ENCODE results near the gene CEACAM3. TPM values are rescaled to one million over a fixed set of nuclear protein-coding genes. Genes with fewer than 3 reads are reported as not detected.

Gene CEACAM3
- total and polyA plus RNA-seq, 2 of the 8 experiments (the other 6 are each of a cell fraction or from before 2014, with no cell fraction given), result not detected

DNA sequence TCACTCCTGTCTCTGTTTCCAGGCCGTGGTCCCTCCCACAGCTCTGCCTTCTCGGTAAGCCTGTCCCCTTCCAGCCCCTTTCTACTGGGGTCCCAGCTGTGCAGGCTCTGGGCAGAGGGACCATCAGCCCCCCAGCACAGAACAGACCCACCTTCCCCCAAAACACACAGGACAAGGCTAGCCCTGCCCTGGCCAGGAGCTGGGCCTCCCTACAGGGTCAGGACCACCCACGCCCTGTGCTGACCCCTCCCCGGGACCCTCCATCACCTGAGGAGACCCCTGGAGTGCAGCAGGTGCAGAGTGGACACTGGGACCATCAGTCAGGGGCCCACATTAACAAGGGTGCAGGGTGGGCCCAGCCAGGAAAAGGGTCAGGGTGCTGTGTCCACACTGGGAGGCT lies 13.9 kb downstream of the CEACAM3 start:
- no peak overlapping the region for H3K27ac ChIP-seq (ENCODE audit: low read depth, low read length)
- no peak overlapping the region for H3K18ac ChIP-seq (ENCODE audit: extremely low read depth, low read length)
- no peak overlapping the region for H3K4me3 ChIP-seq (ENCODE audit: extremely low read depth in 1 of 4, insufficient read depth in 2 of 4, low read depth in 3 of 4, low read length in 4 of 4)
- H3K9ac ChIP-seq (replicated peaks in 1 of 4; ENCODE audit: extremely low read depth in 1 of 4, low read depth in 3 of 4, low read length in 3 of 4), result no peak overlapping the region
- H2BK120ac ChIP-seq (replicated peaks; ENCODE audit: low read depth, low read length), result no peak overlapping the region
- no peak overlapping the region for H3K56ac ChIP-seq (replicated peaks; ENCODE audit: insufficient read length, low read depth, low read length)
- no peaks in the 10 kb centered on the region for H3K79me1 ChIP-seq (ENCODE audit: low read depth, low read length)
- DNase-seq (ENCODE audit: low read depth in 1 of 2, low spot score in 2 of 2), result no peak
- no peaks in the 10 kb centered on the region for H3K36me3 ChIP-seq (ENCODE audit: control insufficient read depth in 2 of 4, insufficient read depth in 4 of 4, low read length in 3 of 4)
- H3K79me2 ChIP-seq (ENCODE audit: control insufficient read depth in 1 of 2, insufficient read depth in 2 of 2, low read length in 2 of 2), result no peaks in the 10 kb centered on the region
- H4K5ac ChIP-seq (ENCODE audit: insufficient read length, low read depth, low read length), result no peak overlapping the region
- H4K91ac ChIP-seq (replicated peaks; ENCODE audit: insufficient read length, low read length), result no peak overlapping the region
- H4K8ac ChIP-seq (ENCODE audit: extremely low read depth, insufficient read depth, low read length), result no peak overlapping the region
- H2AFZ ChIP-seq (ENCODE audit: low read length), result no peak overlapping the region
- no peaks in the 10 kb centered on the region for H4K20me1 ChIP-seq (replicated peaks in 1 of 2; ENCODE audit: control insufficient read depth in 1 of 2, insufficient read depth in 2 of 2, low read length in 2 of 2)
- H3K23me2 ChIP-seq (ENCODE audit: low read depth, low read length), result no peaks in the 10 kb centered on the region
- H3K4me1 ChIP-seq (replicated peaks in 1 of 4; ENCODE audit: control insufficient read depth in 3 of 4, insufficient read depth in 4 of 4, low read length in 3 of 4), result no peaks in the 10 kb centered on the region
- ChIA-PET CTCF (ENCODE audit: partially characterized antibody) (interaction anchor here (0.6 to 1.0 kb wide), 3 partner anchors 13 to 680 kb away, joined by 3 read pairs; no protein-coding TSS in a partner anchor), POLR2A (ENCODE audit: partially characterized antibody) (no interaction called here)
- peaks cover 79 to 82% of the 10 kb centered on the region in 2 experiments for H3K9me3 ChIP-seq (ENCODE audit: insufficient read depth in 2 of 2, low read depth in 1 of 2, low read length in 1 of 2)
- FAIRE-seq, result no peak
- H3K4ac ChIP-seq (replicated peaks; ENCODE audit: insufficient read length, low read depth, low read length), result no peak overlapping the region
- no peaks in the 10 kb centered on the region for H3K27me3 ChIP-seq (replicated peaks in 1 of 4; ENCODE audit: control insufficient read depth in 3 of 4, extremely low read depth in 1 of 4, insufficient read depth in 3 of 4, low read length in 3 of 4)
- H3K23ac ChIP-seq (ENCODE audit: insufficient read length), result no peak overlapping the region
- H2BK20ac ChIP-seq (ENCODE audit: low read length), result no peak overlapping the region
- H2BK12ac ChIP-seq (ENCODE audit: low read depth, low read length), result no peak overlapping the region
- no peak overlapping the region for H3K14ac ChIP-seq (ENCODE audit: insufficient read length)
- 73% methylated on average over 2 of the region's 4 CpGs; no CpG with 5 or more reads in 1 of the 2 experiments for WGBS, 2 experiments (ENCODE audit: extremely low coverage in 1 of 2, insufficient coverage in 1 of 2, insufficient read length in 1 of 2, insufficient replicate concordance in 2 of 2, low coverage in 1 of 2, low lambda C conversion rate in 2 of 2, missing lambda C conversion rate in 1 of 2)
- H2AK5ac ChIP-seq (ENCODE audit: low read depth, low read length), result no peak overlapping the region
- no peak overlapping the region for H2BK15ac ChIP-seq (ENCODE audit: low read length)
- H2BK5ac ChIP-seq (ENCODE audit: low read depth, low read length), result no peak overlapping the region
- no peak overlapping the region for H3K4me2 ChIP-seq (ENCODE audit: insufficient read depth in 1 of 2, low read depth in 2 of 2, low read length in 2 of 2)
- TF ChIP-seq POLR2A (IDR thresholded peaks at IDR 0.05; ENCODE audit: control extremely low read depth in 1 of 2, low read depth in 2 of 2, low read length in 2 of 2) (no peak), CHD2 (IDR thresholded peaks at IDR 0.05; ENCODE audit: low read length) (no peak), TAF7 (optimal IDR thresholded peaks at IDR 0.05; ENCODE audit: borderline replicate concordance, low read depth, low read length) (no peak), SRF (IDR thresholded peaks at IDR 0.05; ENCODE audit: low read depth, low read length) (no peak), SAP30 (IDR thresholded peaks at IDR 0.05; ENCODE audit: insufficient read depth, insufficient replicate concordance, low read length) (no peak), CTBP2 (IDR thresholded peaks at IDR 0.05; ENCODE audit: borderline replicate concordance, insufficient read depth, insufficient read length, low read length) (no peak), SIN3A (conservative IDR thresholded peaks at IDR 0.05 in 1 of 2, IDR thresholded peaks at IDR 0.05 in 1 of 2; ENCODE audit: low read depth in 1 of 2, low read length in 2 of 2) (no peak), POLR2AphosphoS5 (IDR thresholded peaks at IDR 0.05; ENCODE audit: low read depth, low read length) (no peak), CREB1 (IDR thresholded peaks at IDR 0.05) (no peak), ASH2L (IDR thresholded peaks at IDR 0.05; ENCODE audit: low read length) (no peak), GABPA (IDR thresholded peaks at IDR 0.05; ENCODE audit: borderline replicate concordance, insufficient read depth, low read length) (no peak), TEAD4 (IDR thresholded peaks at IDR 0.05; ENCODE audit: low read depth, low read length) (no peak)
- TF ChIP-seq, protein P1, sequence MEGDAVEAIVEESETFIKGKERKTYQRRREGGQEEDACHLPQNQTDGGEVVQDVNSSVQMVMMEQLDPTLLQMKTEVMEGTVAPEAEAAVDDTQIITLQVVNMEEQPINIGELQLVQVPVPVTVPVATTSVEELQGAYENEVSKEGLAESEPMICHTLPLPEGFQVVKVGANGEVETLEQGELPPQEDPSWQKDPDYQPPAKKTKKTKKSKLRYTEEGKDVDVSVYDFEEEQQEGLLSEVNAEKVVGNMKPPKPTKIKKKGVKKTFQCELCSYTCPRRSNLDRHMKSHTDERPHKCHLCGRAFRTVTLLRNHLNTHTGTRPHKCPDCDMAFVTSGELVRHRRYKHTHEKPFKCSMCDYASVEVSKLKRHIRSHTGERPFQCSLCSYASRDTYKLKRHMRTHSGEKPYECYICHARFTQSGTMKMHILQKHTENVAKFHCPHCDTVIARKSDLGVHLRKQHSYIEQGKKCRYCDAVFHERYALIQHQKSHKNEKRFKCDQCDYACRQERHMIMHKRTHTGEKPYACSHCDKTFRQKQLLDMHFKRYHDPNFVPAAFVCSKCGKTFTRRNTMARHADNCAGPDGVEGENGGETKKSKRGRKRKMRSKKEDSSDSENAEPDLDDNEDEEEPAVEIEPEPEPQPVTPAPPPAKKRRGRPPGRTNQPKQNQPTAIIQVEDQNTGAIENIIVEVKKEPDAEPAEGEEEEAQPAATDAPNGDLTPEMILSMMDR (IDR thresholded peaks at IDR 0.05; ENCODE audit: control extremely low read depth in 1 of 3, insufficient read depth in 1 of 3, low read depth in 1 of 3, low read length in 3 of 3), result no peak

All from H1 (cell line).